Activated CD8-positive, alpha-beta T cell treated with anti-CD3 and anti-CD28 coated beads, Interleukin-2, amount 10 ng/mL, durations not matched to agents 7 days and 5 days (primary cell): Measurements from ENCODE around the gene COL4A6. TPM values are rescaled to one million over a fixed set of nuclear protein-coding genes. Genes with fewer than 3 reads are reported as not detected.

ENCODE experiments used
- ATAC-seq: fragments of 150-1000 bp; cut with Tn5 transposase; one replicate; pipeline ENCODE4 v1.10.0; 2021; ENCODE audit warnings: moderate library complexity
- CTCF ChIA-PET: fragments of 350-600 bp; sonication (Branson Sonifier 250); formaldehyde crosslinking; loops from one replicate; lab custom pipeline; 2021; ENCODE audit warnings: antibody characterized with exemption; lab: Charles Lee
- POLR2A ChIA-PET: fragments of 350-600 bp; sonication (Branson Sonifier 250); formaldehyde crosslinking; loops from one replicate; lab custom pipeline; 2021; ENCODE audit warnings: antibody characterized with exemption; lab: Charles Lee
- DNase-seq: peaks from one replicate; pipeline ENCODE4 v3.0.0-alpha.2; 2020
- H3K27ac Mint-ChIP-seq: one replicate; pipeline ENCODE4 v1.8.0; 2021; ENCODE audit warnings: mild to moderate bottlenecking, mixed read lengths
- H3K27me3 Mint-ChIP-seq: one replicate; pipeline ENCODE4 v1.8.0; 2021; ENCODE audit warnings: low read depth, mixed read lengths
- H3K36me3 Mint-ChIP-seq: one replicate; pipeline ENCODE4 v1.8.0; 2021; ENCODE audit warnings: low read depth, mixed read lengths
- H3K4me1 Mint-ChIP-seq: one replicate; pipeline ENCODE4 v1.8.0; 2021; ENCODE audit warnings: low read depth, mixed read lengths
- H3K4me3 Mint-ChIP-seq: one replicate; pipeline ENCODE4 v1.8.0; 2021; ENCODE audit warnings: mild to moderate bottlenecking, mixed read lengths
- H3K9me3 Mint-ChIP-seq: one replicate; pipeline ENCODE4 v1.8.0; 2022; ENCODE audit warnings: mixed read lengths; ENCODE audit not compliant: insufficient read depth
- total RNA-seq, 2 experiments: library from RNA; stranded (reverse); gene quantifications; one replicate each; pipeline ENCODE4 v1.2.3, GENCODE V29; 2021

Gene COL4A6
- total RNA-seq, 2 experiments from 2014 or later: not detected

- Mint-ChIP-seq H3K27ac (no peak overlapping the region), H3K9me3 (no peaks in the 10 kb centered on the region), H3K4me3 (no peak overlapping the region), H3K4me1 (no peaks in the 10 kb centered on the region), H3K36me3 (no peaks in the 10 kb centered on the region), H3K27me3 (no peaks in the 10 kb centered on the region)
- ChIA-PET CTCF (no interaction called here), POLR2A (no interaction called here)
- ATAC-seq (no peak), DNase-seq (no peak)
Measured at GRCh38 chrX:108173874-108174273, 264.3 kb downstream of the COL4A6 start.

DNA sequence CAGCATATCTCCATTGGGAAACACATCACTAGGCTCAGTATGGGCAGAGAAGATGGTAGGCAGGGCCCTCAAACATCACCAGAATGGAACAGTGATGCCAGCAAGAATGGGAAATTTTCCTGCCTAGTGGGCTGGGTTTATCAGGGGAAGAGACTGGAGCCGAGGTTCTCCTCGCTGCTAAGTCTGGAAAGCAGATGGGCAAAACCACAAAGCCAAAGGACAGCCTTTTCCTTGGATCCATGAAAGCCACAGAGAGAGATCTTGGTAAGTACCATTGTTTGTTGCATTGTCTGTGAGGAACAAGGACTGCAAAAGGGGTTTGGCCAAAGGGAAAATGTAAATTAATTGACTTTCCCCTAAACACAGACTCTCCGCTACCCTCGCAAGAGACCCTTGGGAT lies 266.6 kb downstream of the COL4A6 start:
- no peaks in the 10 kb centered on the region for H3K9me3 Mint-ChIP-seq
- POLR2A ChIA-PET: no interaction called here
- no peaks in the 10 kb centered on the region for H3K36me3 Mint-ChIP-seq
- H3K4me1 Mint-ChIP-seq: no peaks in the 10 kb centered on the region
- H3K4me3 Mint-ChIP-seq: no peak overlapping the region
- ATAC-seq (no peak), DNase-seq (no peak)
- H3K27me3 Mint-ChIP-seq: no peaks in the 10 kb centered on the region
- CTCF ChIA-PET: no interaction called here
- H3K27ac Mint-ChIP-seq: no peak overlapping the region

DNA sequence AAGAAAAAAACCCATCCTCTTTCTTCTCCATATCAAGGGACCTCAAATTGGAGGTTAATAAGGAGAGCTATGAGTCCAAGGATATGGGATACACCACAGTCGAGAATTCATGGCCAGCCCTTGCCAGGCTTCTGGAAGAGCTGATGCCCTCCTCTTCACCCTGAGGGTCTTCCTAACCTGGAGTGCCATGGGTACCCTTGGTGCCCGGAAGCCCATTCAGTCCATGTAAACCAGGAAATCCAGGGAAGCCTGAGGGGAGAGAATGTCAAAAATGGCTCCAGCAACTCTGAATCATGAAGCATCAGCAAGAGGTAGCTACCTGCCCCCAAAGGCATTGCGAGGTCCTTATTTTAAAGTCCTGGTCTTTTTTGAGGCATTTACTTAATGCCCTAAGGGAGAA lies 268.5 kb downstream of the COL4A6 start:
- CTCF ChIA-PET: no interaction called here

DNA sequence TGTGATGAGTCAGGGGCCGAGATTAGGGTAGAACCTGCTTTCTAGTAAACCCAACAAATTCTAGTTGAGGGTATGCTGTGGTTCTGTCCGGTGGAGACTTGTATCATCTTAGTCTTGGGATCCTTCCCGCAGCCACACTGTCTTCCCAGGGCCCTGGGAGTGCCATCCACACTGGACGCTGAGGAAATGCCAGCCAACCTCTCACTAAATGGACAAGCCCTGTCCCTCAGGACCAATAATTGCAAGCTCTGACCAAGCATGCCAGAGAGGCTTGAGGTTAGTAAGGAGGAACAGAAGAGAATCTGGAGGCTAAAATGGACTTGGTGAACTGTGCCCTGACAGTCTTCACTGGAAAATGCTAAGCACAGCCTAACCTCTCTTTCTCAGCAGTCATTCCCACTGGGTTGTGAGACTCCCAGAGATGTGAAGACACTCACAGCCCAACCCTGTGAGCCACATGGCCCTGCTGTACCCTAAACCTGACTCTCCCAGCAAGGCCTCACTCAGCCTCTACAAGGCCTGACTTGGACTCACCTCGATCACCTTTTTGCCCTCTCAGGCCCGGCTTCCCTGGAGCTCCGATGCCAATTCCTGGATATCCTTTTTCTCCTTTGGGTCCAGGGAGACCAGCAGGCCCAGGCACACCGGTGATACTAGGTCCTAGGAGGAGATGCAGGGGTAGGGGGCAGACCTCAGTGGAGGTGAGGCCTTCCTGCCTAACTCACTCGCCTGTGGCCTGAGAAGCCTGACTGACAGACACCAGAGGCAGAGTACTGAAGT lies 269.1 kb downstream of the COL4A6 start:
- ATAC-seq: no peak
- Mint-ChIP-seq H3K27ac (no peak overlapping the region), H3K4me1 (no peaks in the 10 kb centered on the region), H3K36me3 (no peaks in the 10 kb centered on the region), H3K9me3 (no peaks in the 10 kb centered on the region), H3K27me3 (no peaks in the 10 kb centered on the region), H3K4me3 (no peak overlapping the region)
- no peak for DNase-seq
- ChIA-PET CTCF (no interaction called here), POLR2A (no interaction called here)

More for the DNA sequence above, 268.5 kb downstream of the COL4A6 start:
- no peak overlapping the region for H3K27ac Mint-ChIP-seq
- no peak overlapping the region for H3K4me3 Mint-ChIP-seq
- H3K4me1 Mint-ChIP-seq: no peaks in the 10 kb centered on the region
- ATAC-seq (no peak), DNase-seq (no peak)
- no peaks in the 10 kb centered on the region for H3K36me3 Mint-ChIP-seq
- POLR2A ChIA-PET: interaction anchor here (0.6 kb wide), 1 partner anchor 22 kb away, joined by 3 read pairs; no protein-coding TSS in a partner anchor
- H3K27me3 Mint-ChIP-seq: no peaks in the 10 kb centered on the region
- no peaks in the 10 kb centered on the region for H3K9me3 Mint-ChIP-seq

DNA sequence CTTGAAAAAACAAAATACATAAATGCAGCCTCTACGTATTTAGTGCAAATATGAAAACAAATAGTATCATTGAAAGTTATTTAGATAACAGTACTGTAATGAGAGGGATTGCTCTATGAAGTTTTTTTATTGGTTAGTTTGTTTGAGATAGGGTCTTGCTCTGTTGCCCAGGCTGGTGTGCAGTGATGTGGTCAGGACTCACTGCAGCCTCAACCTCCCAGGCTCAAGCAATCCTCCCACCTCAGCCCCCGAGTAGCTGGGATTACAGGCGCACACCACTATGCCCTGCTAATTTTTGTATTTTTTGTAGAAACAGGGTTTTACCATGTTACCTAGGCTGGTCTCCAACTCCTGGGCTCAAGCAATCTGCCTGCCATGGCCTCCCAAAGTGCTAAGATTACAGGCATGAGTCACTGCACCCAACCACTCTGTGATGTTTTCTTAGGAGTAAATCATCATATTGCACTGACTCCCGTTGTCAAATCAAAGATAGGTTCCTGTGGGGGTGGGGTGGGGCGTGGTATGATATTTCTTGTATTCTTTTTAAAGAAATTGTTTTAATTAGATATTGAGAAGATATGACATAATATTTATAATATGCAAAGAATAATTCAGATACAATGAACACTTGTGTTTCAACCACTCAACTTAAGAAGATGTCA lies 270.9 kb downstream of the COL4A6 start:
- H3K9me3 Mint-ChIP-seq: no peaks in the 10 kb centered on the region
- ATAC-seq (no peak), DNase-seq (no peak)
- POLR2A ChIA-PET: no interaction called here
- H3K4me1 Mint-ChIP-seq: no peaks in the 10 kb centered on the region
- H3K4me3 Mint-ChIP-seq: no peak overlapping the region
- H3K27me3 Mint-ChIP-seq: no peaks in the 10 kb centered on the region
- H3K36me3 Mint-ChIP-seq: no peaks in the 10 kb centered on the region
- CTCF ChIA-PET: no interaction called here
- no peak overlapping the region for H3K27ac Mint-ChIP-seq

DNA sequence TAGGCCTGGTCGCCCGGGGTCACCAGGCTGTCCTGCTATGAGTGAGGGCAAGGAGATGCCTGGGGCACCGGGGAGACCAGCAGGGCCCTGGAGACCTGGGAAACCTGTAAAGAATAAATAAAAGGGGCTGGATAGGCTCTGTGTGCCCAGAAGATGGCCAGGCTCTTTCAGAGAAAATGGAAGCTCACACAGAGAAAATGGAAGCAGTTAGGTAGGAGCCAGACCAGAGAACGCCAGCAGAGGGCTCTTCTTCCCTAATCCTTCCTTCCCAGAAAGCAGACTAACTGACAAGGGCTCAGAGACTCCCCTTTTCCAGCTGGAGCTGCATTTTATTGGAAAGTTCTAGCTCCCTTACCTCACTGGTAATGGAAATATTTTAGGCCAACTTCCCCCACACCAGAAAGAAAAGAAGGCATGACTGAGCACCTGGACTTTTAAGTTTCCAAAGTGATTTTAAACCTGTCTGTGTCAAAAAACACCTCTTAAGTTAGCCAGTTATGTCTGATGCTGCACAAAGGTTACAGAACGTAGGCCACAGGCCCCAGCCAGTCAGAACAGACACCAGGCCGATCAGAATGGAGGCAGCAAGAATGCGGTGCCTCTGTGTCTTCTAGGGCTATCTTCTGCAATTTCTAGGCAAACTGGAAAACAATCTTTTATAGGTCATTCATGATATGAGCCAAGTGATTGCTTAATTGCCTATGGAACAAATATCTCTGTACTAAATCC lies 272.7 kb downstream of the COL4A6 start:
- Mint-ChIP-seq H3K27me3 (no peaks in the 10 kb centered on the region), H3K27ac (no peak overlapping the region), H3K9me3 (no peaks in the 10 kb centered on the region), H3K4me1 (no peaks in the 10 kb centered on the region), H3K4me3 (no peak overlapping the region), H3K36me3 (no peaks in the 10 kb centered on the region)
- ATAC-seq (no peak), DNase-seq (no peak)
- CTCF ChIA-PET: no interaction called here
- POLR2A ChIA-PET: no interaction called here

GRCh38 chrX:108163333-108164082 lies 274.7 kb downstream of the COL4A6 start:
- Mint-ChIP-seq H3K4me3 (no peak overlapping the region), H3K4me1 (no peaks in the 10 kb centered on the region), H3K27me3 (no peaks in the 10 kb centered on the region), H3K9me3 (no peaks in the 10 kb centered on the region), H3K36me3 (no peaks in the 10 kb centered on the region), H3K27ac (no peak overlapping the region)
- ChIA-PET CTCF (no interaction called here), POLR2A (no interaction called here)
- DNase-seq (no peak), ATAC-seq (no peak)

- no peaks in the 10 kb centered on the region for H3K36me3 Mint-ChIP-seq
- no peaks in the 10 kb centered on the region for H3K4me1 Mint-ChIP-seq
- H3K9me3 Mint-ChIP-seq: no peaks in the 10 kb centered on the region
- no peak for DNase-seq
- no peaks in the 10 kb centered on the region for H3K27me3 Mint-ChIP-seq
- no peak overlapping the region for H3K27ac Mint-ChIP-seq
- no peak for ATAC-seq
- POLR2A ChIA-PET: no interaction called here
- CTCF ChIA-PET: no interaction called here
- no peak overlapping the region for H3K4me3 Mint-ChIP-seq
Measured at GRCh38 chrX:108162265-108162664, 276.0 kb downstream of the COL4A6 start.

DNA sequence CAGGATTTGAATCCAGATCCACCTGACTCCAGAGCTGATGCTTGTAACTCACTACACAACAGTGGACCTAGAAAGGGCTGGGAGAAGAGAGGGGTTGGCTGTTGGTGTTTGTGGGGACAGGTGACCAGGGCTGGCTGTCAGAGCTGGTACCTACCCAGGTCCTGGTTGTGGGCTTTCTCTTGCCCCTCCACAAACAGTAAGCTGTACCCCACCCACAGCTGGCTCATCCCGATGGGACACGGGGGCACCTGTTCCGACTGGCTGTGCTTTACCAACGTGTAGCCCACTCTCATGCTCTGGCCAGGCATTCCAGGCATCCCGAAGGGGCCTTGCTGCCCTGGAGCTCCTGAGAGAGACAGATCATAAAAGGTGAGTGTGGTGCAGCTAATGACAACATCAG lies 277.9 kb downstream of the COL4A6 start:
- H3K27me3 Mint-ChIP-seq: no peaks in the 10 kb centered on the region
- H3K36me3 Mint-ChIP-seq: peaks cover 3% of the 10 kb centered on the region
- no peak overlapping the region for H3K27ac Mint-ChIP-seq
- DNase-seq (no peak), ATAC-seq (no peak)
- H3K9me3 Mint-ChIP-seq: no peaks in the 10 kb centered on the region
- ChIA-PET CTCF (interaction anchor here (1.2 kb wide), 1 partner anchor 21 kb away, joined by 3 read pairs; no protein-coding TSS in a partner anchor), POLR2A (no interaction called here)
- peaks cover 14% of the 10 kb centered on the region for H3K4me1 Mint-ChIP-seq
- no peak overlapping the region for H3K4me3 Mint-ChIP-seq

DNA sequence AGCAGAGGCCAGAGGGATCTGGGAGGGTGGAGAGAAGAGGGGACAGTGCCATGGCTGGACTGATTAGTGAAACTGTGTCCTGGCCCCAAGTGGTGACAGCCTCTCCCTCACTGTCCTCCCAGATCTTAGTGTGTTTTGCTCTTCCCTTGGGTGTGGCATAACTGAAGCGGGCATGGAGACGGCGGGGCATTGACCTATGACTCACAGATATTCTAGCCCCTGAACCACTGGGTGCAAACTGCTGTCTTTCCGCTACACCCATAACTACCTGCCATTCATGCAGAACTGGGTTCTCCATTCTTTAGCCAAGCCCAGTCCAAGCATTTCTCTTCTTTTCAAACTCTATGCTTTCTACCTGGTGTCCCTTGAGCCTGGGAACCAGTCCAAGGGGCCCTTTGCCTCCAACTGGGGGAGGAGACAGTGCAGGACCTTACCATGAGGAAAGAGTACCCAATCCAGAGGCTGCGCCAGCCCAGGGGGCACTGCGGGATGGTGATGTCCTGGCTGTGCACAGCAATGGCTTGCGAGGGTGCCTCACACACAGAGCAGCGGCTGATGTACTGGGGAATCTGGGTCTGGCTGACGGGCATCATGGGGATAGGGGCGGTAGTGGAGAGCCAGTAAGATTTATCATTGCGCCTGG lies 279.1 kb downstream of the COL4A6 start:
- ChIA-PET CTCF (no interaction called here), POLR2A (no interaction called here)
- H3K27ac Mint-ChIP-seq: no peak overlapping the region
- H3K9me3 Mint-ChIP-seq: no peaks in the 10 kb centered on the region
- no peak for DNase-seq
- peaks cover 17% of the 10 kb centered on the region for H3K4me1 Mint-ChIP-seq
- ATAC-seq: no peak
- H3K4me3 Mint-ChIP-seq: no peak overlapping the region
- peaks cover 4% of the 10 kb centered on the region for H3K36me3 Mint-ChIP-seq
- H3K27me3 Mint-ChIP-seq: no peaks in the 10 kb centered on the region

GRCh38 chrX:108157628-108158027 lies 280.6 kb downstream of the COL4A6 start:
- CTCF ChIA-PET: no interaction called here
- POLR2A ChIA-PET: no interaction called here

More at GRCh38 chrX:108157628-108158027, 280.6 kb downstream of the COL4A6 start:
- H3K4me1 Mint-ChIP-seq: peaks cover 17% of the 10 kb centered on the region
- H3K4me3 Mint-ChIP-seq: no peak overlapping the region
- H3K9me3 Mint-ChIP-seq: no peaks in the 10 kb centered on the region
- peaks cover 18% of the 10 kb centered on the region for H3K36me3 Mint-ChIP-seq
- H3K27me3 Mint-ChIP-seq: no peaks in the 10 kb centered on the region
- no peak for DNase-seq
- no peak overlapping the region for H3K27ac Mint-ChIP-seq
- ATAC-seq: no peak
